HCT116 (cell line): ENCODE results near the gene SOX18.

Experiments used
- CEBPB ChIP-seq: IDR thresholded peaks from 2 replicates; pipeline ENCODE4 v1.6.1; 2012; ENCODE audit warnings: low read depth
- POLR2A ChIP-seq: IDR thresholded peaks from 2 replicates; pipeline ENCODE4 v1.7.0; 2011; ENCODE audit warnings: borderline replicate concordance; ENCODE audit not compliant: insufficient read depth, insufficient read length; ENCODE audit errors: extremely low read depth
- SIN3A ChIP-seq: IDR thresholded peaks from 2 replicates; pipeline ENCODE4 v1.6.1; 2012; ENCODE audit warnings: low read depth
- SRF ChIP-seq: IDR thresholded peaks from 2 replicates; pipeline ENCODE4 v1.6.1; 2012; ENCODE audit warnings: low read depth
- TCF7L2 ChIP-seq: IDR thresholded peaks from 2 replicates; pipeline ENCODE4 v1.7.0; 2011; ENCODE audit warnings: borderline replicate concordance, inconsistent platforms; ENCODE audit not compliant: insufficient read depth, insufficient read length; ENCODE audit errors: extremely low read depth
- TF ChIP-seq, protein P1 (sequence below), 3 experiments: fragments of 200-600 bp in 1 of 3; sonication (generic) in 1 of 3; IDR thresholded peaks in 2 of 3; conservative IDR thresholded peaks in 1 of 3; 2 replicates each; pipeline ENCODE4 v1.5.1; 2012 to 2017; ENCODE audit warnings: low read depth in 2 of 3, low read length in 2 of 3, antibody characterized with exemption in 1 of 3, borderline replicate concordance in 1 of 3, control low read depth in 1 of 3, mild to moderate bottlenecking in 1 of 3, mixed read lengths in 1 of 3, mixed run types in 1 of 3, moderate library complexity in 1 of 3; ENCODE audit not compliant: insufficient read depth in 1 of 3
- TF ChIP-seq, protein P2 (sequence below): IDR thresholded peaks from 2 replicates; pipeline ENCODE4 v1.6.1; 2012

DNA sequence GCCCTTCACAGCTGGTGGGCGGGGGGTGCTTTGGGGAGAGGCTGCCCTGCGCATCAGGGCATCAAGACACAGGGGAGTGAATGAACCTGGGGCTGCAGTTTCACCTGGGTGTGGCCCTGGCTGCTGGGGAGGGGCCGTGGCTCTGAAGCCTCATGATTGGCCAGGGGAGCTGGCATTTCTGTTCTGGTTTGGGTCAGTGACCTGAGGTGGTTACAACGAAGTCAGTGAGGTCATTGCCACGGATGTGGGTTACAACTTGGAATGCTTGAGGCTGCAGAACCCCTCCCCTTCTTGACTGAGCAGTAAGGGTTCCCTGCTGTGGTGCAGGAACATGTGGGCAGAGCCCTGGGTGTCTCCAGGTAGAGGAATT, 16.5 kb upstream of the SOX18 start:
- TF ChIP-seq CEBPB = no peak
- TF ChIP-seq, protein P1, sequence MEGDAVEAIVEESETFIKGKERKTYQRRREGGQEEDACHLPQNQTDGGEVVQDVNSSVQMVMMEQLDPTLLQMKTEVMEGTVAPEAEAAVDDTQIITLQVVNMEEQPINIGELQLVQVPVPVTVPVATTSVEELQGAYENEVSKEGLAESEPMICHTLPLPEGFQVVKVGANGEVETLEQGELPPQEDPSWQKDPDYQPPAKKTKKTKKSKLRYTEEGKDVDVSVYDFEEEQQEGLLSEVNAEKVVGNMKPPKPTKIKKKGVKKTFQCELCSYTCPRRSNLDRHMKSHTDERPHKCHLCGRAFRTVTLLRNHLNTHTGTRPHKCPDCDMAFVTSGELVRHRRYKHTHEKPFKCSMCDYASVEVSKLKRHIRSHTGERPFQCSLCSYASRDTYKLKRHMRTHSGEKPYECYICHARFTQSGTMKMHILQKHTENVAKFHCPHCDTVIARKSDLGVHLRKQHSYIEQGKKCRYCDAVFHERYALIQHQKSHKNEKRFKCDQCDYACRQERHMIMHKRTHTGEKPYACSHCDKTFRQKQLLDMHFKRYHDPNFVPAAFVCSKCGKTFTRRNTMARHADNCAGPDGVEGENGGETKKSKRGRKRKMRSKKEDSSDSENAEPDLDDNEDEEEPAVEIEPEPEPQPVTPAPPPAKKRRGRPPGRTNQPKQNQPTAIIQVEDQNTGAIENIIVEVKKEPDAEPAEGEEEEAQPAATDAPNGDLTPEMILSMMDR (IDR thresholded peaks at IDR 0.05 in 2 of 3, conservative IDR thresholded peaks at IDR 0.05 in 1 of 3; ENCODE audit: borderline replicate concordance in 1 of 3, insufficient read depth in 1 of 3, low read depth in 2 of 3, low read length in 2 of 3) = no peak
- no peak for TF ChIP-seq POLR2A
- TF ChIP-seq, protein P2, sequence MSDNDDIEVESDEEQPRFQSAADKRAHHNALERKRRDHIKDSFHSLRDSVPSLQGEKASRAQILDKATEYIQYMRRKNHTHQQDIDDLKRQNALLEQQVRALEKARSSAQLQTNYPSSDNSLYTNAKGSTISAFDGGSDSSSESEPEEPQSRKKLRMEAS = no peak
- TF ChIP-seq SIN3A = no peak
- TF ChIP-seq TCF7L2 = no peak
- TF ChIP-seq SRF = no peak
